Endothelial cell of umbilical vein (primary cell): ENCODE results near the gene RPL3. TPM values are rescaled to one million over a fixed set of nuclear protein-coding genes. Genes with fewer than 3 reads are reported as not detected.

Experiments used
- BruUV-seq: library from RNA; stranded (reverse); fragments of 400-500 nt; replicated peaks from 2 replicates; lab custom pipeline; 2021; lab: Mats Ljungman, UMichigan
- CTCF ChIA-PET: fragments of 300-600, 350-600 bp; sonication (Branson Sonifier 250); formaldehyde crosslinking; loops from one replicate; lab custom pipeline; 2021; ENCODE audit warnings: antibody characterized with exemption, inconsistent platforms; lab: Charles Lee
- POLR2A ChIA-PET: fragments of 300-600, 350-600 bp; sonication (Branson Sonifier 250); formaldehyde crosslinking; loops from one replicate; lab custom pipeline; 2021; ENCODE audit warnings: antibody characterized with exemption, inconsistent platforms; lab: Charles Lee
- DNase-seq: peaks from one replicate; pipeline ENCODE4 v3.0.0-alpha.2; 2011; ENCODE audit warnings: low read depth, low spot score
- FAIRE-seq: peaks from 2 replicates; lab custom pipeline; 2011; peaks lifted over from hg19 to GRCh38; lab: Jason Lieb, UNC
- H2AFZ ChIP-seq: 2 replicates; pipeline ENCODE4 v1.6.0; 2012; ENCODE audit warnings: low read depth, low read length, control low read depth, inconsistent platforms
- H3K27ac ChIP-seq: 2 replicates; pipeline ENCODE4 v1.5.1; 2011; ENCODE audit warnings: low read depth, mild to moderate bottlenecking, control low read depth, low read length, moderate library complexity; ENCODE audit not compliant: insufficient read depth
- H3K27me3 ChIP-seq, 2 experiments: 2 replicates each; pipeline versions ENCODE4 v1.6.0 to v1.6.1; 2011; ENCODE audit warnings: low read length in 2 of 2, mixed read lengths in 1 of 2; ENCODE audit not compliant: control insufficient read depth in 2 of 2, insufficient read depth in 2 of 2
- H3K36me3 ChIP-seq, 2 experiments: 2 replicates in 1 of 2; 3 replicates in 1 of 2; pipeline ENCODE4 v1.5.1; 2011; ENCODE audit warnings: low read length in 2 of 2, mild to moderate bottlenecking in 1 of 2, moderate library complexity in 1 of 2; ENCODE audit not compliant: control insufficient read depth in 2 of 2, insufficient read depth in 2 of 2; ENCODE audit errors: extremely low read depth in 1 of 2
- H3K4me1 ChIP-seq: 3 replicates; pipeline ENCODE4 v1.5.1; 2011; ENCODE audit warnings: mild to moderate bottlenecking, low read length; ENCODE audit not compliant: control insufficient read depth, insufficient read depth; ENCODE audit errors: extremely low read depth
- H3K4me2 ChIP-seq: 2 replicates; pipeline ENCODE4 v1.6.1; 2011; ENCODE audit warnings: low read length, control low read depth, mixed read lengths; ENCODE audit not compliant: insufficient read depth
- H3K4me3 ChIP-seq, 3 experiments: fragments of 200-600 bp in 1 of 3; sonication (generic), shearing (Covaris generic) in 1 of 3; replicated peaks in 1 of 3; 2 replicates each; pipeline ENCODE4 v1.5.1; 2011 to 2016; ENCODE audit warnings: control low read depth in 3 of 3, low read length in 3 of 3, mild to moderate bottlenecking in 2 of 3, inconsistent platforms in 1 of 3, low read depth in 1 of 3, moderate library complexity in 1 of 3; ENCODE audit not compliant: insufficient read depth in 1 of 3
- H3K79me2 ChIP-seq: 2 replicates; pipeline ENCODE4 v1.6.0; 2012; ENCODE audit warnings: low read length, inconsistent platforms; ENCODE audit not compliant: control insufficient read depth, insufficient read depth
- H3K9ac ChIP-seq: replicated peaks from 2 replicates; pipeline ENCODE3; 2011; ENCODE audit warnings: low read length, control low read depth; ENCODE audit not compliant: insufficient read depth; ENCODE audit errors: extremely low read depth
- H3K9me1 ChIP-seq: replicated peaks from 3 replicates; pipeline ENCODE4 v1.6.0; 2011; ENCODE audit warnings: mild to moderate bottlenecking, low read length; ENCODE audit not compliant: control insufficient read depth, insufficient read depth; ENCODE audit errors: extremely low read depth
- H3K9me3 ChIP-seq: replicated peaks from 2 replicates; pipeline ENCODE4 v1.5.1; 2012; ENCODE audit warnings: low read length, inconsistent platforms; ENCODE audit not compliant: control insufficient read depth, insufficient read depth
- H4K20me1 ChIP-seq: replicated peaks from 2 replicates; pipeline ENCODE3; 2011; ENCODE audit warnings: mild to moderate bottlenecking, low read length; ENCODE audit not compliant: control insufficient read depth, insufficient read depth; ENCODE audit errors: extremely low read depth
- CTCF ChIP-seq, 2 donors: IDR thresholded peaks; 1 replicate in 1 of 2; 2 replicates in 1 of 2; pipeline ENCODE4 v1.5.1; 2011; ENCODE audit warnings: low read length in 2 of 2, mild to moderate bottlenecking in 2 of 2, moderate library complexity in 2 of 2, control low read depth in 1 of 2, inconsistent platforms in 1 of 2, low read depth in 1 of 2; ENCODE audit not compliant: insufficient read depth in 1 of 2; ENCODE audit errors: extremely low read depth in 1 of 2
- EZH2 ChIP-seq: IDR thresholded peaks from 2 replicates; pipeline ENCODE4 v1.6.1; 2012; ENCODE audit warnings: borderline replicate concordance, low read depth, mild to moderate bottlenecking, moderate library complexity, low read length, inconsistent platforms; ENCODE audit not compliant: severe bottlenecking
- FOS ChIP-seq: IDR thresholded peaks from 2 replicates; pipeline ENCODE4 v1.6.1; 2011; ENCODE audit warnings: mild to moderate bottlenecking, low read length, moderate library complexity, borderline replicate concordance; ENCODE audit not compliant: insufficient read depth
- GATA2 ChIP-seq: IDR thresholded peaks from 2 replicates; pipeline ENCODE4 v1.7.0; 2011; ENCODE audit warnings: low read depth, mild to moderate bottlenecking, moderate library complexity, mixed read lengths, low read length; ENCODE audit not compliant: insufficient read length, insufficient read depth
- JUN ChIP-seq: IDR thresholded peaks from 2 replicates; pipeline ENCODE4 v1.6.1; 2011; ENCODE audit warnings: borderline replicate concordance, low read depth; ENCODE audit not compliant: insufficient read length, insufficient read depth
- MAX ChIP-seq: IDR thresholded peaks from 2 replicates; pipeline ENCODE4 v1.6.1; 2011; ENCODE audit not compliant: insufficient read depth, insufficient read length
- MYC ChIP-seq: IDR thresholded peaks from one replicate; pipeline ENCODE4 v1.6.1; 2011; ENCODE audit warnings: mild to moderate bottlenecking, low read depth, low read length
- POLR2A ChIP-seq: IDR thresholded peaks from 2 replicates; pipeline ENCODE4 v1.6.1; 2012; ENCODE audit warnings: low read depth, mild to moderate bottlenecking, control low read depth, low read length
- POLR2AphosphoS5 ChIP-seq: IDR thresholded peaks from 2 replicates; pipeline ENCODE4 v1.6.1; 2012; ENCODE audit warnings: low read depth, mild to moderate bottlenecking, control low read depth, low read length, moderate library complexity; ENCODE audit not compliant: insufficient read depth
- dilution Hi-C: fragments of 300-500 bp; cut with MboI; formaldehyde crosslinking; loops from one replicate; pipeline ENCODE4 v1.15.0; 2019; ENCODE audit warnings: low sequenced_read_pairs; ENCODE audit not compliant: extremely low pct_ligation_motif_present
- intact Hi-C: fragments of 100-400 bp; cut with micrococcal nuclease; formaldehyde crosslinking; loops from one replicate; pipeline ENCODE4 v1.10.0; 2022
- polyA plus RNA-seq, 4 experiments: library from polyadenylated mRNA; depleted of rRNA in 3 of 4; stranded (reverse) in 3 of 4; unstranded in 1 of 4; fragments of >200 nt; gene quantifications; 2 replicates each; pipeline versions ENCODE4 v1.2.1 to v1.2.3, GENCODE V29; 2011 to 2012; ENCODE audit warnings: missing spikeins in 1 of 4
- total RNA-seq: library from RNA; stranded (reverse); gene quantifications from 2 replicates; pipeline ENCODE4 v1.2.3, GENCODE V29; 2021

RPL3 gene
- total and polyA plus RNA-seq, 2 donors (not counting 3 experiments of a cell fraction or from before 2014, with no cell fraction given) = 1,954 to 4,065 TPM

- no peak for DNase-seq
Observed at GRCh38 chr22:39351689-39352214, 32.3 kb upstream of the RPL3 start.

More at GRCh38 chr22:39351689-39352214, 32.3 kb upstream of the RPL3 start:
- BruUV-seq = no TSS peak
- Histone ChIP-seq H3K9me3 (no peaks in the 10 kb centered on the region), H3K4me3 (no peak overlapping the region), H3K79me2 (no peaks in the 10 kb centered on the region), H4K20me1 (no peaks in the 10 kb centered on the region), H3K27me3 (peaks cover 0 to 2% of the 10 kb centered on the region in 2 experiments), H3K9ac (no peak overlapping the region), H3K4me1 (peaks cover 4% of the 10 kb centered on the region), H3K27ac (no peak overlapping the region), H2AFZ (no peak overlapping the region), H3K9me1 (no peaks in the 10 kb centered on the region), H3K36me3 (no peaks in the 10 kb centered on the region), H3K4me2 (no peak overlapping the region)
- FAIRE-seq = no peak
- POLR2A ChIA-PET = no interaction called here
- intact Hi-C loops (loop anchor here (5.0 kb wide), 1 partner anchor 46 kb away; the partner anchor contains the start of gene TAB1), dilution Hi-C loops (no loop called here)
- TF ChIP-seq FOS (no peak), MYC (no peak), POLR2A (no peak), POLR2AphosphoS5 (no peak), EZH2 (no peak), CTCF (IDR thresholded peaks at IDR 0.05; ENCODE audit: extremely low read depth in 1 of 2, insufficient read depth in 1 of 2, low read depth in 1 of 2, low read length in 2 of 2) (no peak), JUN (no peak), GATA2 (no peak), MAX (no peak)
- CTCF ChIA-PET = interaction anchor here (0.7 to 2.4 kb wide), 3 partner anchors 8 to 32 kb away, joined by 3 to 8 read pairs (median 6); partner anchors contain the start of gene RPL3
